Astrocyte of the cerebellum (primary cell): Measurements from ENCODE around the gene HPS6.

Experiments used
- DNase-seq: peaks from one replicate; pipeline ENCODE4 v3.0.0-alpha.2; 2011; ENCODE audit warnings: low read depth
- H3K4me3 ChIP-seq: 2 replicates; pipeline ENCODE4 v1.5.1; 2011; ENCODE audit warnings: mild to moderate bottlenecking, low read depth, low read length, moderate library complexity
- CTCF ChIP-seq: IDR thresholded peaks from 2 replicates; pipeline ENCODE4 v1.5.1; 2012; ENCODE audit warnings: low read length, low read depth, moderate library complexity, mild to moderate bottlenecking; ENCODE audit errors: missing control alignments
- in situ Hi-C: cut with HindIII; loops from 2 replicates; pipeline ENCODE4 v1.10.0; 2017; ENCODE audit warnings: low sequenced_read_pairs

The HPS6 gene

GRCh38 chr10:102111276-102111675 lies 46.1 kb downstream of the HPS6 start:
- H3K4me3 ChIP-seq = no peak overlapping the region
- in situ Hi-C loops = no loop called here
- no peak for TF ChIP-seq CTCF
- no peak for DNase-seq

GRCh38 chr10:102112210-102112817 lies 47.2 kb downstream of the HPS6 start:
- in situ Hi-C loops = no loop called here
- peak overlapping the region; percentile 85 for H3K4me3 ChIP-seq
- DNase-seq = no peak
- no peak for TF ChIP-seq CTCF

GRCh38 chr10:102113261-102113955 lies 48.3 kb downstream of the HPS6 start:
- in situ Hi-C loops = no loop called here
- no peak for TF ChIP-seq CTCF
- DNase-seq = no peak
- H3K4me3 ChIP-seq = peak overlapping the region; percentile 85

- TF ChIP-seq CTCF = no peak
- in situ Hi-C loops = no loop called here
- no peak for DNase-seq
- H3K4me3 ChIP-seq = peak overlapping the region; percentile 85
Observed at GRCh38 chr10:102113956-102114857, 49.1 kb downstream of the HPS6 start.

- no peak for TF ChIP-seq CTCF
- no peak for DNase-seq
- in situ Hi-C loops = no loop called here
- H3K4me3 ChIP-seq = peak overlapping the region; percentile 85
Observed at GRCh38 chr10:102114861-102115618, 49.9 kb downstream of the HPS6 start.

- in situ Hi-C loops = no loop called here
- H3K4me3 ChIP-seq = no peak overlapping the region
Observed at GRCh38 chr10:102115775-102116174, 50.6 kb downstream of the HPS6 start.

More at GRCh38 chr10:102115775-102116174, 50.6 kb downstream of the HPS6 start:
- no peak for TF ChIP-seq CTCF
- no peak for DNase-seq
